GM12878 (cell line): ENCODE data around the gene CKAP5. TPM values are rescaled to one million over a fixed set of nuclear protein-coding genes. Genes with fewer than 3 reads are reported as not detected.

ENCODE experiments used
- ATAC-seq: fragments of 200-7000 bp; cut with Tn5 transposase; 3 replicates; pipeline ENCODE4 v1.9.1; 2020; ENCODE audit warnings: mild to moderate bottlenecking, moderate library complexity
- BruUV-seq: library from RNA; stranded (reverse); fragments of 400-500 nt; replicated peaks from 2 replicates; lab custom pipeline; 2021; lab: Mats Ljungman, UMichigan
- CTCF ChIA-PET: fragments of 300-600 bp; sonication (Branson Sonifier 250); formaldehyde crosslinking; extraction: SDS; loops from one replicate; lab custom pipeline; 2021; ENCODE audit warnings: inconsistent platforms; lab: Yijun Ruan, JAX
- POLR2A ChIA-PET: fragments of 350-600 bp; formaldehyde crosslinking; extraction: SDS; loops from one replicate; lab custom pipeline; 2021; ENCODE audit warnings: inconsistent platforms; lab: Charles Lee
- RAD21 ChIA-PET: fragments of 300-600 bp; sonication (Branson Sonifier 250); formaldehyde crosslinking; loops from one replicate; lab custom pipeline; 2023; ENCODE audit warnings: antibody characterized with exemption; ENCODE audit not compliant: unreplicated experiment; lab: Charles Lee
- SMC1A ChIA-PET: fragments of 300-600 bp; sonication (Branson Sonifier 250); formaldehyde crosslinking; loops from one replicate; lab custom pipeline; 2023; ENCODE audit not compliant: unreplicated experiment, uncharacterized antibody; lab: Charles Lee
- DNase-seq: peaks from one replicate; pipeline ENCODE4 v3.0.0-alpha.2; 2011; ENCODE audit warnings: low read depth, low spot score
- FAIRE-seq: peaks from 3 replicates; lab custom pipeline; 2011; peaks lifted over from hg19 to GRCh38; lab: Jason Lieb, UNC
- H2AFZ ChIP-seq: 2 replicates; pipeline ENCODE4 v1.6.0; 2011; ENCODE audit warnings: low read depth, low read length, control low read depth; ENCODE audit not compliant: control insufficient read depth
- H3K27ac ChIP-seq: 2 replicates; pipeline ENCODE4 v1.5.1; 2011; ENCODE audit warnings: control low read depth; ENCODE audit not compliant: control insufficient read depth, insufficient read depth
- H3K27me3 ChIP-seq, 2 experiments: replicated peaks in 1 of 2; 2 replicates each; pipeline versions ENCODE4 v1.6.0 to v1.6.1; 2011; ENCODE audit warnings: low read length in 1 of 2; ENCODE audit not compliant: control insufficient read depth in 2 of 2, insufficient read depth in 2 of 2
- H3K36me3 ChIP-seq, 2 experiments: 2 replicates each; pipeline ENCODE4 v1.5.1; 2011; ENCODE audit warnings: low read length in 1 of 2; ENCODE audit not compliant: control insufficient read depth in 2 of 2, insufficient read depth in 2 of 2
- H3K4me1 ChIP-seq: 2 replicates; pipeline ENCODE4 v1.6.1; 2011; ENCODE audit warnings: mild to moderate bottlenecking, low read length, moderate library complexity, mixed read lengths; ENCODE audit not compliant: control insufficient read depth, insufficient read depth
- H3K4me2 ChIP-seq: 2 replicates; pipeline ENCODE4 v1.6.0; 2011; ENCODE audit warnings: control low read depth; ENCODE audit not compliant: control insufficient read depth, insufficient read depth
- H3K4me3 ChIP-seq: fragments of 200-600 bp; sonication (generic); 2 replicates; pipeline ENCODE4 v1.5.1; 2016
- H3K79me2 ChIP-seq: 2 replicates; pipeline ENCODE4 v1.6.0; 2011; ENCODE audit warnings: low read length; ENCODE audit not compliant: control insufficient read depth, insufficient read depth
- H3K9ac ChIP-seq: 2 replicates; pipeline ENCODE4 v1.8.0; 2011; ENCODE audit warnings: low read length, control low read depth, mixed read lengths; ENCODE audit not compliant: control insufficient read depth, insufficient read depth
- H3K9me3 ChIP-seq: replicated peaks from 3 replicates; pipeline ENCODE4 v1.5.1; 2011; ENCODE audit warnings: mild to moderate bottlenecking, low read length; ENCODE audit not compliant: control insufficient read depth, insufficient read depth
- H4K20me1 ChIP-seq: 2 replicates; pipeline ENCODE4 v1.6.0; 2011; ENCODE audit not compliant: control insufficient read depth, insufficient read depth
- BACH1 ChIP-seq: fragments of 450-650 bp; IDR thresholded peaks from 2 replicates; pipeline ENCODE4 v1.6.1; 2017; ENCODE audit warnings: mild to moderate bottlenecking, borderline replicate concordance
- EED ChIP-seq: sonication (generic); IDR thresholded peaks from 2 replicates; pipeline ENCODE4 v1.6.1; 2016; ENCODE audit warnings: antibody characterized with exemption, low read depth
- HCFC1 ChIP-seq: fragments of 150-350 bp; IDR thresholded peaks from 2 replicates; pipeline ENCODE4 v1.6.1; 2014; ENCODE audit warnings: low read length
- JUND ChIP-seq: IDR thresholded peaks from 2 replicates; pipeline ENCODE4 v1.6.1; 2012; ENCODE audit warnings: low read depth, mild to moderate bottlenecking, low read length, improper control_type of control experiment, moderate library complexity
- NFYA ChIP-seq: IDR thresholded peaks from 2 replicates; pipeline ENCODE4 v1.6.1; 2011; ENCODE audit warnings: low read depth, mild to moderate bottlenecking, low read length, improper control_type of control experiment, borderline replicate concordance
- NR2C2 ChIP-seq: IDR thresholded peaks from 2 replicates; pipeline ENCODE4 v1.6.1; 2011; ENCODE audit warnings: borderline replicate concordance, low read depth; ENCODE audit not compliant: control insufficient read depth, insufficient read length
- YBX1 ChIP-seq: fragments of 450-650 bp; IDR thresholded peaks from 2 replicates; pipeline ENCODE4 v1.6.1; 2016; ENCODE audit warnings: antibody characterized with exemption
- WGBS: methylation state at CpG from one replicate; pipeline ENCODE4 v1.1.6; 2016; ENCODE audit warnings: low lambda C conversion rate; ENCODE audit not compliant: insufficient replicate concordance, insufficient coverage; ENCODE audit errors: missing lambda C conversion rate; 5-methylcytosine and 5-hydroxymethylcytosine counted together
- in situ Hi-C: fragments of 300-500 bp; cut with MboI; formaldehyde crosslinking; loops from 9 replicates; pipeline ENCODE4 v1.14.3; 2018; ENCODE audit warnings: mixed read lengths
- intact Hi-C: fragments of 100-400 bp; cut with micrococcal nuclease; formaldehyde crosslinking; loops from one replicate; pipeline ENCODE4 v1.14.2; 2022; ENCODE audit not compliant: unreplicated experiment
- polyA plus RNA-seq, 11 experiments: library from polyadenylated mRNA; depleted of rRNA in 4 of 11; unstranded in 6 of 11; stranded (reverse) in 5 of 11; fragments of >200 nt; fragmentation: Nextera tagmentation in 4 of 11; fragmentation: Illumina TruSeq in 1 of 11; extraction: Ambion mirVana in 4 of 11; extraction: Trizol in 1 of 11; gene quantifications; 1 replicate in 1 of 11; 2 replicates in 10 of 11; pipeline versions ENCODE4 v1.2.1 to v1.2.3, GENCODE V29; 2011 to 2016; ENCODE audit warnings: inconsistent platforms in 2 of 11, missing spikeins in 2 of 11, low read depth in 1 of 11
- total RNA-seq, 4 experiments: library from RNA; depleted of rRNA in 3 of 4; stranded (reverse); fragments of >200 nt in 3 of 4; fragmentation: Illumina TruSeq in 1 of 4; extraction: Trizol in 1 of 4; gene quantifications; 2 replicates each; pipeline versions ENCODE4 v1.2.1 to v1.2.3, GENCODE V29; 2013 to 2021
- TF ChIP-seq, protein P1 (sequence below): IDR thresholded peaks from 2 replicates; pipeline ENCODE4 v1.6.1; 2011; ENCODE audit warnings: borderline replicate concordance, low read depth, mild to moderate bottlenecking, moderate library complexity, low read length; ENCODE audit not compliant: insufficient read depth, poor library complexity, severe bottlenecking
- TF ChIP-seq, protein P2 (sequence below): fragments of 150-350 bp; IDR thresholded peaks from 2 replicates; pipeline ENCODE4 v1.6.1; 2014; ENCODE audit warnings: mild to moderate bottlenecking, low read depth, low read length
- TF ChIP-seq, protein P3 (sequence below): fragments of 450-650 bp; IDR thresholded peaks from 2 replicates; pipeline ENCODE4 v1.6.1; 2014; ENCODE audit warnings: mild to moderate bottlenecking
- TF ChIP-seq, protein P4 (sequence below): fragments of 450-650 bp; formaldehyde crosslinking; IDR thresholded peaks from 2 replicates; pipeline ENCODE4 v1.4.0; 2022; ENCODE audit warnings: mild to moderate bottlenecking, moderate library complexity
- TF ChIP-seq, protein P5 (sequence below): IDR thresholded peaks from 2 replicates; pipeline ENCODE4 v1.6.1; 2012; ENCODE audit warnings: low read depth, low read length, improper control_type of control experiment

The CKAP5 gene
- total and polyA plus RNA-seq, 10 of the 15 experiments (the other 5 are each of a cell fraction or from before 2014, with no cell fraction given) = 20.1 to 161 (median 79.8) TPM

DNA sequence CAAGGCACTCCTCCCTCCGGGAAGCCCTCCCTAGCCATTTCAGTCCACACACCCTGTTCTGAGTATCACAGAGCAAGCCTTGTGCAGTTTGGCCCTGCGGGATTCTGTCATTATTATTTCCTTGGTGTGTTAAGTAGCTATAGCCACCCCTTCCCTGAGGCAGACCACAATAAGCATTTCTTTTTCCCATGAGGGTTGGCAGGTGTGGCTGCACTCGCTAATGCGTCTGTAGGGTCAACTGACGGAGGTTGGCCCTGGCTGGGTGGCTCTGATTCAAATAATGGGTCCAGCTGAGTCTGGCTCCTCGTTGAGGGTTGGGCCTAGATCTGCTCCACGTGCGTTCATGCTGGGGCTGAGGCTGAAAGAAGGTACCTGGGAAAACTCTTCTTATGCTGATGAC is 122.0 kb downstream of the CKAP5 start:
- DNase-seq (no peak), ATAC-seq (peak; percentile 21; the same call in 2 of the 3 replicates), FAIRE-seq (no peak)
- Histone ChIP-seq H3K4me2 (no peak overlapping the region), H3K27ac (no peak overlapping the region), H3K27me3 (no peaks in the 10 kb centered on the region), H4K20me1 (no peaks in the 10 kb centered on the region), H3K4me1 (no peaks in the 10 kb centered on the region), H3K9me3 (no peaks in the 10 kb centered on the region), H2AFZ (no peak overlapping the region), H3K79me2 (no peaks in the 10 kb centered on the region), H3K9ac (no peak overlapping the region), H3K4me3 (no peak overlapping the region), H3K36me3 (no peaks in the 10 kb centered on the region)
- in situ Hi-C loops (no loop called here), intact Hi-C loops (no loop called here)
- ChIA-PET SMC1A (no interaction called here), POLR2A (no interaction called here), CTCF (no interaction called here), RAD21 (no interaction called here)
- BruUV-seq = no TSS peak
- WGBS = 16% methylated on average over 8 of the region's 8 CpGs
- TF ChIP-seq EED (no peak), NFYA (no peak), HCFC1 (no peak), BACH1 (no peak), JUND (no peak), NR2C2 (no peak), YBX1 (no peak)
- TF ChIP-seq, protein P1, sequence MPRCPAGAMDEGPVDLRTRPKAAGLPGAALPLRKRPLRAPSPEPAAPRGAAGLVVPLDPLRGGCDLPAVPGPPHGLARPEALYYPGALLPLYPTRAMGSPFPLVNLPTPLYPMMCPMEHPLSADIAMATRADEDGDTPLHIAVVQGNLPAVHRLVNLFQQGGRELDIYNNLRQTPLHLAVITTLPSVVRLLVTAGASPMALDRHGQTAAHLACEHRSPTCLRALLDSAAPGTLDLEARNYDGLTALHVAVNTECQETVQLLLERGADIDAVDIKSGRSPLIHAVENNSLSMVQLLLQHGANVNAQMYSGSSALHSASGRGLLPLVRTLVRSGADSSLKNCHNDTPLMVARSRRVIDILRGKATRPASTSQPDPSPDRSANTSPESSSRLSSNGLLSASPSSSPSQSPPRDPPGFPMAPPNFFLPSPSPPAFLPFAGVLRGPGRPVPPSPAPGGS = no peak
- TF ChIP-seq, protein P2, sequence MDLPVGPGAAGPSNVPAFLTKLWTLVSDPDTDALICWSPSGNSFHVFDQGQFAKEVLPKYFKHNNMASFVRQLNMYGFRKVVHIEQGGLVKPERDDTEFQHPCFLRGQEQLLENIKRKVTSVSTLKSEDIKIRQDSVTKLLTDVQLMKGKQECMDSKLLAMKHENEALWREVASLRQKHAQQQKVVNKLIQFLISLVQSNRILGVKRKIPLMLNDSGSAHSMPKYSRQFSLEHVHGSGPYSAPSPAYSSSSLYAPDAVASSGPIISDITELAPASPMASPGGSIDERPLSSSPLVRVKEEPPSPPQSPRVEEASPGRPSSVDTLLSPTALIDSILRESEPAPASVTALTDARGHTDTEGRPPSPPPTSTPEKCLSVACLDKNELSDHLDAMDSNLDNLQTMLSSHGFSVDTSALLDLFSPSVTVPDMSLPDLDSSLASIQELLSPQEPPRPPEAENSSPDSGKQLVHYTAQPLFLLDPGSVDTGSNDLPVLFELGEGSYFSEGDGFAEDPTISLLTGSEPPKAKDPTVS = no peak
- TF ChIP-seq, protein P3, sequence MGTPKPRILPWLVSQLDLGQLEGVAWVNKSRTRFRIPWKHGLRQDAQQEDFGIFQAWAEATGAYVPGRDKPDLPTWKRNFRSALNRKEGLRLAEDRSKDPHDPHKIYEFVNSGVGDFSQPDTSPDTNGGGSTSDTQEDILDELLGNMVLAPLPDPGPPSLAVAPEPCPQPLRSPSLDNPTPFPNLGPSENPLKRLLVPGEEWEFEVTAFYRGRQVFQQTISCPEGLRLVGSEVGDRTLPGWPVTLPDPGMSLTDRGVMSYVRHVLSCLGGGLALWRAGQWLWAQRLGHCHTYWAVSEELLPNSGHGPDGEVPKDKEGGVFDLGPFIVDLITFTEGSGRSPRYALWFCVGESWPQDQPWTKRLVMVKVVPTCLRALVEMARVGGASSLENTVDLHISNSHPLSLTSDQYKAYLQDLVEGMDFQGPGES = no peak
- TF ChIP-seq, protein P4, sequence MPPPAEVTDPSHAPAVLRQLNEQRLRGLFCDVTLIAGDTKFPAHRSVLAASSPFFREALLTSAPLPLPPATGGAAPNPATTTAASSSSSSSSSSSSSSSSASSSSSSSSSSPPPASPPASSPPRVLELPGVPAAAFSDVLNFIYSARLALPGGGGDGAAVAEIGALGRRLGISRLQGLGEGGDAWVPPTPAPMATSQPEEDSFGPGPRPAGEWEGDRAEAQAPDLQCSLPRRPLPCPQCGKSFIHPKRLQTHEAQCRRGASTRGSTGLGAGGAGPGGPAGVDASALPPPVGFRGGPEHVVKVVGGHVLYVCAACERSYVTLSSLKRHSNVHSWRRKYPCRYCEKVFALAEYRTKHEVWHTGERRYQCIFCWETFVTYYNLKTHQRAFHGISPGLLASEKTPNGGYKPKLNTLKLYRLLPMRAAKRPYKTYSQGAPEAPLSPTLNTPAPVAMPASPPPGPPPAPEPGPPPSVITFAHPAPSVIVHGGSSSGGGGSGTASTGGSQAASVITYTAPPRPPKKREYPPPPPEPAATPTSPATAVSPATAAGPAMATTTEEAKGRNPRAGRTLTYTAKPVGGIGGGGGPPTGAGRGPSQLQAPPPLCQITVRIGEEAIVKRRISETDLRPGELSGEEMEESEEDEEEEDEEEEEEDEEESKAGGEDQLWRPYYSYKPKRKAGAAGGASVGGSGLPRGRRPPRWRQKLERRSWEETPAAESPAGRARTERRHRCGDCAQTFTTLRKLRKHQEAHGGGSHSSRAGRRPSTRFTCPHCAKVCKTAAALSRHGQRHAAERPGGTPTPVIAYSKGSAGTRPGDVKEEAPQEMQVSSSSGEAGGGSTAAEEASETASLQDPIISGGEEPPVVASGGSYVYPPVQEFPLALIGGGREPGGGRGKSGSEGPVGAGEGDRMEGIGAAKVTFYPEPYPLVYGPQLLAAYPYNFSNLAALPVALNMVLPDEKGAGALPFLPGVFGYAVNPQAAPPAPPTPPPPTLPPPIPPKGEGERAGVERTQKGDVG = no peak
- TF ChIP-seq, protein P5, sequence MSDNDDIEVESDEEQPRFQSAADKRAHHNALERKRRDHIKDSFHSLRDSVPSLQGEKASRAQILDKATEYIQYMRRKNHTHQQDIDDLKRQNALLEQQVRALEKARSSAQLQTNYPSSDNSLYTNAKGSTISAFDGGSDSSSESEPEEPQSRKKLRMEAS = no peak
